Stimulated activated effector memory CD8-positive, alpha-beta T cell treated with anti-CD3 and anti-CD28 coated beads, Interleukin-12 subunit alpha, Interleukin-12 subunit beta, amount 100 ng/mL, for 72 hours (primary cell): ENCODE results near the gene EIF5.

Source experiments
- ATAC-seq: fragments of 150-1000 bp; cut with Tn5 transposase; 2 replicates; pipeline ENCODE4 v1.10.0; 2021
- DNase-seq, 2 donors: peaks; one replicate each; pipeline ENCODE4 v3.0.0; 2021 to 2022; ENCODE audit warnings: low spot score in 2 of 2
- H3K27ac Mint-ChIP-seq: one replicate; pipeline ENCODE4 v1.8.0; 2022; ENCODE audit warnings: mild to moderate bottlenecking, mixed read lengths
- H3K36me3 Mint-ChIP-seq: one replicate; pipeline ENCODE4 v1.8.0; 2022; ENCODE audit warnings: mild to moderate bottlenecking, mixed read lengths
- H3K4me1 Mint-ChIP-seq: one replicate; pipeline ENCODE4 v1.8.0; 2022; ENCODE audit warnings: mixed read lengths
- H3K4me3 Mint-ChIP-seq: one replicate; pipeline ENCODE4 v1.8.0; 2022; ENCODE audit warnings: mild to moderate bottlenecking, mixed read lengths
- H3K9me3 Mint-ChIP-seq: one replicate; pipeline ENCODE4 v1.8.0; 2022; ENCODE audit warnings: mixed read lengths

Gene EIF5

GRCh38 chr14:103366741-103367140 lies 32.7 kb downstream of the EIF5 start:
- no peaks in the 10 kb centered on the region for H3K36me3 Mint-ChIP-seq
- no peak for ATAC-seq
- no peak overlapping the region for H3K4me3 Mint-ChIP-seq
- H3K27ac Mint-ChIP-seq: no peak overlapping the region
- no peaks in the 10 kb centered on the region for H3K4me1 Mint-ChIP-seq
- peaks cover 10% of the 10 kb centered on the region for H3K9me3 Mint-ChIP-seq
- no peak for DNase-seq

DNA sequence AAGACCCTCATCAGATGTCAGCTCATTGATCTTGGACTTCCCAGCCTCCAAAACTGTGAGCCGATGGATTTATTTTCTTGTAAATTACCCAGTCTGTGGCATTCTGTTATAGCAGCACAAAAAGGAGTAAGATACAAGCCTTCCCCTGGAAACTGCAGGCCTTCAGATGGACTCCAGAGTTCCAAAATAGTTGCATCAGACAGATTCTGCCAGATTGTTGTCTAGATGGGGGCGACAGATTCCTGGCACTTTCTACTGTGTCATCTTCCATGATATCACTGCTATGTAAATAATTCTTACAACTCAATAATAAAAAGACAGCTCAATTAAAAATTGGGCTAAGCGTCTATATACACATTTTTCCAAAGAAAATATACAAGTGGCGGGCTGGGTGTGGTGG lies 34.0 kb downstream of the EIF5 start:
- H3K9me3 Mint-ChIP-seq: peaks cover 7% of the 10 kb centered on the region
- no peak for ATAC-seq
- H3K27ac Mint-ChIP-seq: no peak overlapping the region
- no peaks in the 10 kb centered on the region for H3K36me3 Mint-ChIP-seq
- H3K4me1 Mint-ChIP-seq: peaks cover 5% of the 10 kb centered on the region
- H3K4me3 Mint-ChIP-seq: no peak overlapping the region
- DNase-seq: no peak

DNA sequence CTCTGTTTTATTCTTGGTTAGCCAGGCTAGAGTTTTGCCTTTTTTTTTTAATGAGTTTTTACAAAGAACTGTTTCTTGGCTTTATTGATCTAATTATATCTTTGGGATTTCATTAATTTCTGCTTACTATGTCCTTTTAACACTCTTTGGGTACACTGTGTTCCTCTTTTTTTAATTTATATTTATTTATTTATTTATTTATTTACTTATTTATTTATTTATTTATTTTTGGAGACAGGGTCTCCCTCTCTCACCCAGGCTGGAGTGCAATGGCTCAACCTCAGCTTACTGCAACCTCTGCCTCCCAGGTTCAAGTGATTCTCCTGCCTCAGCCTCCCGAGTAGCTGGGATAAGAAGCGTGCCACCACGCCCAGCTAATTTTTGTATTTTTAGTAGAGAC lies 36.0 kb downstream of the EIF5 start:
- Mint-ChIP-seq H3K36me3 (no peaks in the 10 kb centered on the region), H3K4me1 (peaks cover 5% of the 10 kb centered on the region), H3K9me3 (no peaks in the 10 kb centered on the region), H3K27ac (no peak overlapping the region), H3K4me3 (no peak overlapping the region)
- DNase-seq (no peak), ATAC-seq (no peak)

GRCh38 chr14:103372017-103372416 lies 38.0 kb downstream of the EIF5 start:
- DNase-seq (no peak), ATAC-seq (no peak)
- Mint-ChIP-seq H3K9me3 (no peaks in the 10 kb centered on the region), H3K27ac (no peak overlapping the region), H3K36me3 (no peaks in the 10 kb centered on the region), H3K4me3 (no peak overlapping the region), H3K4me1 (peaks cover 5% of the 10 kb centered on the region)

DNA sequence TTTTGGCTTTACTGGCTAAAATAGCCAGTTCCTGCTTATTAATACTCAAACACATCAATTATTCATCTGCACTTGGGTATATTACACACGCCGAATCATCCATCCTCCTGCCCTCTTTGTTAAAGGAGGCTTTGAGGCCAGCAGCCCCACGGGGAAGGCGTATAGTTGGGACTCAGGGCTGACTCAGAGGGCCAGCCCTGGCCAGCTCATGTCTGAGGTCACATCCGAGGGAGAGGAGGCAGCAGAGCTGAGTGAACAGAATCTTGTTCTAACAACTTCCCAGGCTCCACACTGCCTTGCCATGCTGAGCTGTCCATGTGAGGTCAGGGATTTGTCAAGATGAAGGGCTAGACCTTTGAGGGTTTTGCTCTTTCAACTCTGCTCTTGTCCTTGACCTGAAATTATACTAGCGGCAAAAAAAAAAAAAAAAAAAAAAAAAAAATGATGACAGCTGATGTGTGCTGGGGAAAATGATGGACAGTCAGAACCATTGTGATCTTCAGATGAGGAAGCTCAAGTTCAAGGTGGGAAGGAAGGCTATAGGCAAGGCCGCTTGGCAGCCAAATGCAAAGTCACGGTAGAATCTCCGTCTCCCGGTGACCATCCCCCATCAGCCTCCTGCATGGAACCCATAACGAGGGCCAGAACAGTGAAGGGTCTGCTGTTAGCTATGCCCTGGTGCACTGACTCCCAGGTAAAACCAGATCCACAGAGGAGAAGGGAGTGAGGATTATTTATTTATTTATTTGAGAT lies 38.7 kb downstream of the EIF5 start:
- H3K4me3 Mint-ChIP-seq: no peak overlapping the region
- DNase-seq (no peak), ATAC-seq (peak; percentile 100)
- H3K4me1 Mint-ChIP-seq: peaks cover 5% of the 10 kb centered on the region
- H3K27ac Mint-ChIP-seq: no peak overlapping the region
- no peaks in the 10 kb centered on the region for H3K36me3 Mint-ChIP-seq
- no peaks in the 10 kb centered on the region for H3K9me3 Mint-ChIP-seq

DNA sequence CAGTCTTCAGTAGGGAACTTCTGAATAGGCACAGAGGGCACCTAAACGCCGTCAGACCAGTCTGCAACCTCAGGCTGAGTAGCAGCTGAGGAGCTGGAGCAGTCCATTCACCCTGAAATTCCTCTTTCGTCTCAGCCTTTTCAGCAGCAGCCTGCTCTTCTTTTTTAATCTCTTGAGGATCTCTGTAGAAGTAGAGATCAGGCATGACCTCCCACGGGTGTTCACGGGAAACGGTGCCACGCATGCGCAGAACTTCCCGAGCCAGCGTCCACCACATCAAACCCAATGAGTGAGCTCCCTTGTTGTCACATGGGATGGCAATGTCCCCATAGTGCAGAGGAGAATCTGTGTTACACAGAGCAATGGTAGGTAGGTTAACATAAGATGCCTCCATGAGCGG lies 40.1 kb downstream of the EIF5 start:
- no peak for DNase-seq
- Mint-ChIP-seq H3K27ac (no peak overlapping the region), H3K36me3 (no peaks in the 10 kb centered on the region), H3K4me1 (peaks cover 5% of the 10 kb centered on the region), H3K9me3 (no peaks in the 10 kb centered on the region), H3K4me3 (no peak overlapping the region)
- no peak for ATAC-seq

- no peaks in the 10 kb centered on the region for H3K9me3 Mint-ChIP-seq
Measured at GRCh38 chr14:103377522-103378037, 43.5 kb downstream of the EIF5 start.

GRCh38 chr14:103378038-103378854 lies 44.2 kb downstream of the EIF5 start:
- H3K9me3 Mint-ChIP-seq: no peaks in the 10 kb centered on the region
- H3K36me3 Mint-ChIP-seq: no peaks in the 10 kb centered on the region
- ATAC-seq (peak; percentile 19), DNase-seq (no peak)
- no peak overlapping the region for H3K27ac Mint-ChIP-seq
- H3K4me1 Mint-ChIP-seq: peaks cover 14% of the 10 kb centered on the region
- no peak overlapping the region for H3K4me3 Mint-ChIP-seq

More at GRCh38 chr14:103377522-103378037, 43.5 kb downstream of the EIF5 start:
- no peak for DNase-seq
- no peaks in the 10 kb centered on the region for H3K36me3 Mint-ChIP-seq
- H3K27ac Mint-ChIP-seq: no peak overlapping the region
- H3K4me3 Mint-ChIP-seq: no peak overlapping the region
- ATAC-seq: no peak
- H3K4me1 Mint-ChIP-seq: peaks cover 11% of the 10 kb centered on the region

DNA sequence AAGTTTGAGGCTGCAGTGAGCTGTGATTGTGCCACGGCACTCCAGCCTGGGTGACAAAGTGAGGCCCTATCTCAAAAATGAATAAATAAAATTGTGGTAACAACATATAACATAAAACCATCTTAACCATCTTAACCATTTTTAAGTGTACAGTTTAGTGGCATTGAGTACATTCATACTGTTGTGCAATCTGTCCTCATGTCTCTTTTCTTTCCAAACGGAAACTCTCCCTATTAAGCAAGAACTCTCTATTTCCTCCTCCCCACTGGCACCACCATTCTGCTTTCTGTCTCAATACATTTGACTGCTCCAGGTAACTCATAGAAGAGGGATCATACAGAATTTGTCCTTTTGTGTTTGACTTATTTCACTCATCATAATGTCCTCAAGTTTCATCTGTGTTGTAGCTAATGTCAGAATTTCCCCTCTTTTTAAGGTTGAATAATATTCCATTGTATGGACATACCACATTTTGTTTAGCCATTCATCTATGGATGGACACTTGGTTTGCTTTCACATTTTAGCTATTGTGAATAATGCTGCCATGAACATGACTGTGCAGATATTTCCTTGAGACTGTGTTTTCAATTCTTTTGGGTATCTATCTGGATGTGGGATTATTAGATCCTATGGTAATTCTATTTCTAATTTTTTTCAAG lies 46.8 kb downstream of the EIF5 start:
- DNase-seq (no peak), ATAC-seq (no peak)
- Mint-ChIP-seq H3K36me3 (peaks cover 6% of the 10 kb centered on the region), H3K4me1 (peaks cover 21% of the 10 kb centered on the region), H3K4me3 (no peak overlapping the region), H3K9me3 (no peaks in the 10 kb centered on the region), H3K27ac (no peak overlapping the region)

DNA sequence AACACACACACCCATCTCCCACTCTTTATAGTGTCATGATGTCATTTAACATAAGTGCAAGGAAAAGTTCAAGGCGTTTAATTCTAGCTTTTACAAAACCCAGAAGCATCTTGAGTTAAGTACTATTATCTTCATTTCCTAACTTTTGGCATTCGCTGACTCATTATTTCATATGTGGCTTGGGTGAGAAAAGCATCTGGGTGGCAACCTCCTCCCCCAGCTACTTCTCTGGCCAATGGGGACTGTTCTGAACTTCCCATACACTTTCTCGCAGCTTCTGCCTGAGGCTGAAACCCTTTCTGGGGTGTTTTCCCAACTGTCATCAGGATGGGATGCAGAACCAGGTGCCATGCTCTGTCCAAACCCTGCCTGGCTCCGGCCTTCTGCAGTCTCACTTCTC lies 48.3 kb downstream of the EIF5 start:
- Mint-ChIP-seq H3K4me1 (peaks cover 27% of the 10 kb centered on the region), H3K27ac (no peak overlapping the region), H3K9me3 (no peaks in the 10 kb centered on the region), H3K4me3 (peak overlapping the region; percentile 12), H3K36me3 (peaks cover 11% of the 10 kb centered on the region)
- DNase-seq (no peak), ATAC-seq (no peak)

DNA sequence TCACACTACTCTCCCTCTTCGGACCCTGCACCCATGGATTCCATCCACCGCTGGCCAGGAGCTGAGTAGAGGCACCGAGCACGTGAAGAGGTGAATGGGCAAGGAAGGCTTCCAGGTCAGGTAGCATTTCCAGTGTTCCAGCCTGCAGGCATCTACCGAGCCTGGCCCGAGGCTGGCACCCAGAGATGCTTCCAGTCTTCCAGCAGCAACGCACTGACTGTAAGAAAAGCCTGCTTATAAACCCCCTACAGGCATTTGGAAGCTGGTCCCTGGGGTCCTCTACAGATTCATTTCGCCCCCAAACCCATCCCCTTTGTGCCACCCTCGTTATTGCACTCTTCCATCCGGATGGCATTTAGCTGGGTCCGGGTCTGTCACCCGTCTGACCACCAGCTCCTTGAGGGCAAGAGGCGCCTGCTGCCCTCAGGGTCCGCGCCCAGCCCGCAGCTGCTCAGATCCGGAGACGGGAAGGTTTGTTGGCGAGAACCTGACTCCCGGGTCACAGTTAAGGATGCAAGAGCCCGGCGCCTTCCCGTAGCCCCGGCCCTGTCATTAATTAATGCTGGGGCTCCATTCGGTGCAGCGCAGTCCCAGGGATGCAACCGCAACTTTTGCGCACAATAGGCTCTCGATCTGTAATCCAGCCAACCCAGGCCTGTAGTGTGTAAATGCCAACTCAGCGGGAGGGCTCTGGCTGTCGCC lies 50.6 kb downstream of the EIF5 start:
- Mint-ChIP-seq H3K36me3 (peaks cover 23% of the 10 kb centered on the region), H3K4me3 (peak overlapping the region; percentile 92), H3K4me1 (peaks cover 41% of the 10 kb centered on the region), H3K27ac (peak overlapping the region; percentile 94), H3K9me3 (no peaks in the 10 kb centered on the region)
- DNase-seq (peak in 1 of 2 donors; percentile 59), ATAC-seq (no peak)

DNA sequence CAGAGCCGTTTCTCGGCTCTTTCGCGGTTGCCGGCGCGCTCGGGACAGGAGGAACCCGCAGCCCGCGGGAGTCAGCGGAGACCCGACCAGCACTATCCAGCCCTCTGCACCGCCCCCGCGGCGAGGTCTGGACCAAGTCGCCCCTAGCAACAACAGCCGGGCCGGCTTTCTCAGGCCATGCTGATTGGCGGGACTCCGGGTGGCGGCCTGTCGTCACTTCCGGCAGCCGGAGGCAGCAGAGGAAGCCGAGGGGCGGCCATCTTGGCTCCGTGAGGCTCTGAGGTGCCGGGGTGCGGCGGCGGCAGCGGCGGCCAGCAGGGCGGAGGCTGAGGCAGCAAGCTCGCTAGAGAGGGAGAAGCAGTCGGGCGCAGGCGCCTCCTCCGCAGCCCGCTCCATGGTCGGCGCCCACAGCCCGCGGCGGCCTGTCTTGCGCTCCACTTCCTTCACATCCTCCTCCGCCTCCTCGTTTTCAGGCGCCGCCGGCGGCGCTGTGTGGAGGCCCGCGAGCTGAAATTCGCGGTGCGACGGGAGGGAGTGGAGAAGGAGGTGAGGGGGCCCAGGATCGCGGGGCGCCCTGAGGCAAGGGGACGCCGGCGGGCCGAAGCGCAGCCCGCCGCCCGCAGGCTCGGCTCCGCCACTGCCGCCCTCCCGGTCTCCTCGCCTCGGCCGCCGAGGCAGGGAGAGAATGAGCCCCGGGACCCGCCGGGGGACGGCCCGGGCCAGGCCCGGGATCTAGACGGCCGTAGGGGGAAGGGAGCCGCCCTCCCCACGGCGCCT lies 51.3 kb downstream of the EIF5 start, which contains the start of gene MARK3:
MARK3 (plus strand) TSS at position 264 of the 777 bp plus-strand sequence. CDS start 615 bp downstream, outside the sequence.
- Mint-ChIP-seq H3K4me3 (peak within 1 kb of the TSS; percentile 92), H3K9me3 (no peaks in the 10 kb centered on the region), H3K4me1 (peaks cover 41% of the 10 kb centered on the region), H3K27ac (peak within 1 kb of the TSS; percentile 94), H3K36me3 (peaks cover 23% of the 10 kb centered on the region)
- ATAC-seq (peak; percentile 97), DNase-seq (peak; percentile 91 to 97)

- Mint-ChIP-seq H3K4me1 (peaks cover 41% of the 10 kb centered on the region), H3K27ac (peak overlapping the region; percentile 94), H3K36me3 (peaks cover 23% of the 10 kb centered on the region), H3K4me3 (peak overlapping the region; percentile 92), H3K9me3 (no peaks in the 10 kb centered on the region)
- ATAC-seq: peak; percentile 2
- peak; percentile 17 to 68 for DNase-seq
Measured at GRCh38 chr14:103385929-103386712, 52.1 kb downstream of the EIF5 start.
